GM21360 (cell line): ENCODE measurements around the gene HNRNPR.
A peak's percentile ranks its signal among the peaks of the same experiment; 100 is the strongest.
"Not testable (repeated sequence)": the region's sequence is repeated elsewhere in the genome, so short reads cannot be mapped to it uniquely, and the experiment has no call there.

Experiments
- ATAC-seq: cut with Tn5 transposase; IDR thresholded peaks from one replicate; pipeline ENCODE4 v1.9.1; 2021; ENCODE audit warnings: mild to moderate bottlenecking, moderate library complexity; ENCODE audit not compliant: unreplicated experiment

The HNRNPR gene

DNA sequence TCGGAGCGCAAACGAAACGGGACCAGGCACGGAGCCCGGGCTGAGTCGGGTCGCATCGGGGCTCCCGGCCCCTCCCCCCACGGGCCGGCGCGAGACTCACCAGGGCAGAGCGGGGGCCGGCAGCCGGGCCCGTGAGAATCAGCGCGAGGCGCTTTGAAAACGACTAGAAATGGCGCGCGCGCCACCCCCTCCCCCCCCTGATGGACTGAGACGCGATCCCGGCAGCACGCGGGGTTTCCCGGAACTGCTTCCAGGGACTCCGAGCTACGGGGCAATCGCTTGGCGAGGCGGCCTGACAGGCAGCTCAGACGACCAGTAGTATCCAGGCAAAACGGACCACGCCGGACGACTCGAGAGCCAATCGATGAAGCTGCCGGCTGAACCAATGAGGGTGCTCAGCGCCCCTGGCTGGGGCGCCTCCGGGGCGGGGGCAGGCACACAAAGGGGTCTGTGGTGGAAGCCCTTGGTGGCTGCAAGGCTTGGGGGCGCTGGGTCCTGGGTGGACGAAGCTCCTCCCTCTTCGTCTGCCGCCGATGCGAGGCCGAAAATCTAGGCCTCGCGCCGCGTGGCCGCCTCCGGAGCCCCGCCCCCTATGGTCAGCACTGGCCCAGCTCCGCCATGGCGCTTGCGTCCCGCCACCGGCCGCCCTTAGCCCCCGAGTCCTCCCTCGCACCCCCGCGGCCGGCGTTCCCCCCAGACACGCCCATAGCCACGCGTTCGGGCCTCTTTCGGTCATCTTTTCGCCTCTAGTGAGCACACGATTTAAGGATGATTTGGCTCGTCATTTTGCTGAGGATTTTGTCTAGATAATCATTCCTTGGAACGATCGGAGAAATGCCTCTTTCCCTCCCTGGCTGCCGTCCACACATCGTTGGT, at the start of gene HNRNPR:
TSS of gene HNRNPR (minus strand) at position 174 of the 876 bp plus-strand sequence. CDS start 3,276 bp downstream, outside the sequence.
- ATAC-seq: peak; percentile 91

DNA sequence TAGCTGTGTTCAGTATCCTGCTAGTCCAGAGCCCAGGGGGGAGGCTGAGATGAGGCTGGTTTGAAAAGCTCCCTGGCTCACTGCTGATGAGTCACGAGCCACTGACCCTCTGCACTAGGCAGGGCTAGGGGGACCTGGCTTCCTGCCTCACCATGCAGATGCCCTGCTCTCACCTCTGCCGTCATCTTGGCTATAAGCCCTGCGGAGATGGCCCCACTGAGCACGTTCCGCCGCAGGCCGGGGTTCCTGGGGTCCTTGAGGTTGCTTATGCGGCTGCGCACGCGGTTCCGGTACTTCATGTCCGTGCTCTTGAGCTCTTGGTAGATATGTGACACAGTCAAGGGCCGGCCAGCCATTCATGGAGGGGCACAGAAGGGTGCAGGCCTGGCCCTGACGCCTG, 49.6 kb upstream of the HNRNPR start:
- no peak for ATAC-seq

DNA sequence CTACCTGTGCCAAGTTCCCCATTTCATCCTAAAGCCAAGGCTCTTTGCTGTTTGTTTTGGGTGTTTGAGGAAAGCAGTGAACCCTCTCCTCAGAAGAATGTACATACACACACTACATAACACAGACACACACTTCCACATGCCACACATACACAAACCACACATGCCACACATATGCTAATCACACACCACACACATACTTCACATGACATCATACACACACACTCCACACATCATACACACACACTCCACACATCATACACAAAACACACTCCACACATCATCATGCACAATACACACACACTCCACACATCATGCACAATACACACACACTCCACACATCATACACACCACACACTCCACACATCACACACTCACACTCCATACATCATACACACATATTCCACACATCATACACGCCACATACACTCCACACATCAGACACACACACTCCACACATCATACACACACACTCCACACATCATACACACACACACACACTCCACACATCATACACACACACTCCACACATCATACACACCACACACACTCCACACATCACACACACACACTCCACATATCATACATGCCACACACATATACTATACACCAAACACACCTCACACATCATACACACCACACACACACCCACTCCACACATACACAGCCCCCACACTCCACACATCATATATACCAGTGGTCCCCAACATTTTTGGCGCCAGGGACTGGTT, 48.2 kb upstream of the HNRNPR start:
- no peak for ATAC-seq

DNA sequence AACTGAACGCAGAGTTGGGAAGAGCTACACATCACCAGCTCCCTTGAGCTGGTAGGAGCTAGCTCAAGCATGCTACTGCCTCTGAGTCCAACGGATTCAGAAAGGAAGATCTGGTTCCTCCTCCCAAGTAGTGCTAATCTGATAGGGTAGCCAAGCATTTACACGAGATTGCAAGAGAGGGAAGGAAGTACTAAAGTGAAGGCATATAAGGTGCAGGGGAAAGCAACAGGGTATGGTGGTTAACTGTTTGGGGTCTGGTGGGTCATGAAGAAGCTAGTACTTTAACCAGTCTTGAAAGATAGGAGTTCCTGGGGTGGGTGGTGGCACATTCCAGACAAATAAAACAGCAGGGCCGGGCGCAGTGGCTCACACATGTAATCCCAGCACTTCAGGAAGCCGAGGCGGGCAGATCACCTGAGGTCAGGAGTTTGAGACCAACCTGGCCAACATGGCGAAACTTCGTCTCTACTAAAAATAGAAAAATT, 45.8 kb upstream of the HNRNPR start:
- ATAC-seq: no peak

DNA sequence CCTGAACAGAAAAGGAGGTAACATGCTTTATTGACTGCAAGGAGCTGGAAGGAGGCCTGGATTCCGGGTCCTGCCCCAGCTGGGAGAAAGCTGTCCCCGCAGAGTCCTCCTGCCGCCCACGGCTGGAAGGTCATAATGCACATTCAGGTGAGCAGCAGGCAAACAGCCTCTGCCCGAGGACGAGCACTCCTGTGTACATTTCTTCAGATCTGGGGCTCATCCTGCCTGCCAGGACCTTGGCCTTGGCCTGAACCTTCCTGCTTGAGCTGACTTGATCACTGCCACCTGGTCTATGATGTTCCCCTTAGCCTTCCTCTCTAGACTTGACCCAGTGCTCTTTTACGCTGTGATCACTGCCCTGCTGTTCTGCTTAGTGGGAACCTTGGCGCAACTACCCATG, 43.4 kb upstream of the HNRNPR start:
- no peak for ATAC-seq

DNA sequence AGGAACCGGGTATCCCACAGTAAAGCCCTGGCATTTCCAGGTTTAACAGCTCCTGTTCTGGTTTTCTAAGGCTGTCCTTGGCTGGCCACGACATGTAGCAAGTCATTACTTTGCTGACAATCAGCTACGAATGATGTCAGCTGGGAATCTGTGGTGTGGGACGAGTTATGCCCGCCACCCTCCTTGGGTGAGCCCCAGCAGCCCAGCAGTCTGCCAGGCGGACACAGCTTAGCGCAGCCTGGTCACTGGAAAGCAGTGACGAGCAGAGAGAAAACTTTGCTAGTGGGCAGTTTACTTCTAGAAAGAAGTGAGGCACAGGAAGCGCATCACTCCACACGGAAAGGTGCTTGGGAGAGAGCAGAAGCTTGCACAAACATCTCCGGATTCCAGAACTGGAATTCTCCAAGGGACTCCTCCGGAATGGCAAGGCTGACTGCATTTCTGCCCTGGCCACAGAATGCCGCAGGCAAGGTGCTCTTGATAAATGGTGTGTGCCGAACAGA, 41.1 kb upstream of the HNRNPR start:
- no peak for ATAC-seq

DNA sequence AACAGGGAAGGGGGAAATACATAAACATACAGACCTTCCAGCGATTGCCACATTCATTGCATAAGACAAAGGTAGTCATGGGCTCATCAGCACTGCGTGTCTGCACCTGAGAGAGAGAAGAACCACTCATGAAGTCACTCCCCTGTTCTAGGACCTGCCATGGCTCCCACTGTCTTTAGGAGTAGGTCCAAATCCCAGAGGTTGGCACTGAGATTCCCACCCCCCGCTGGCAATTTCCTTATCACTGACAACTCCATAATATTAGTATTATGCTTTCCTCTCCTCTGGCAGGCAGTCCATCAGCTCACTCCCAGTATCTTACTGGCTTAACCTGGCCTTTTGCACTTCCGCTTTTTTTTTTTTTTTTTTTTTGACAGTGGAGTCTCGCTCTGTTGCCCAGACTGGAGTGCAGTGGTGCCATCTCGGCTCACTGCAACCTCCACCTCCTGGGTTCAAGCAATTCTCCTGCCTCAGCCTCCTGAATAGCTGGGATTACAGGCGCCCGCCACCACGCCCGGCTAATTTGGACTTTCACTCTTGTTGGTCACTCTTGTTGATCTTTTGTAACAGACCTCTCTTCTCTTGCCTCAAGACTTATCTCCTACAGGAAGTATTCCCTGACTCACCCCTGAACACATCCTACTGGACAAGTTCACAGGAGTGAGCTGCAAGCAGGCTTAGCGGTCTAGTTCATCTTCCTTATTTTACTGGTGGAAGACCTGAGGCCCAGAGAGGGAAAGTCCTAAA, 40.4 kb upstream of the HNRNPR start:
- no peak for ATAC-seq

DNA sequence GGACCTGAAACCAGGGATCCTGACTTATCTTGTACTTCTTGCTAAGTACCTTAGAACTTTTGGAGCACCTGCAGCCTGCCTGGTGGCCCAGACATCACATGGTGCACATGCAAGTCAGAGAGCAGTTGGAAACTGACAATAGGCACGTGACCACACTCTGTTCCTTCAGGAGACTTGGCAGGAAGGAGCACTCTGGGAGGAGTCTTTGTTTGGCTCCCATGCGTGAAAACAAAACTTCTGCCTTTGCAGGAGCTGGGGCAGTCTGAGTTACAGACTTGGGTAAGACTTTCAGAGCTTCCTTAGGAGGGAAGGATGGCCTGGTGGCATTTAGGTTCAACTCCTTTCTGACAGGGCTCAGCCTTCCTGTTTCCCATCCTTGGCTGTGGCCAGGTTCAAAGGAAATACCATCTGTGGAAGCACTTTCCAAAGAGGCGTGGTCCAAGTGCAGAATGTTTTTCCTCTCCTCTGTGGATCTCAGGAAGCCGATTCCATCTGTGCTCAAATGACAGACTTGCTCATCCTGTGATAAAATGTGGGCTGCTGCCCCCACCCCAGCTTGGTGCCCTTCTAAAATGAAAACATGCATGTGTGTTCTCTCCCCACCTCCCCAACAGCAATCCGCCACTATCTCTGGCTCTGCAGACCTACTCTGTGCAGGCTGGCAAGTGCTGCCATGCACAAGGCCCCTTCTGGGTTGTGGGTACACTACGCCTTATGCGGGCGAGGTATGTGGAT, 39.7 kb upstream of the HNRNPR start:
- no peak for ATAC-seq

DNA sequence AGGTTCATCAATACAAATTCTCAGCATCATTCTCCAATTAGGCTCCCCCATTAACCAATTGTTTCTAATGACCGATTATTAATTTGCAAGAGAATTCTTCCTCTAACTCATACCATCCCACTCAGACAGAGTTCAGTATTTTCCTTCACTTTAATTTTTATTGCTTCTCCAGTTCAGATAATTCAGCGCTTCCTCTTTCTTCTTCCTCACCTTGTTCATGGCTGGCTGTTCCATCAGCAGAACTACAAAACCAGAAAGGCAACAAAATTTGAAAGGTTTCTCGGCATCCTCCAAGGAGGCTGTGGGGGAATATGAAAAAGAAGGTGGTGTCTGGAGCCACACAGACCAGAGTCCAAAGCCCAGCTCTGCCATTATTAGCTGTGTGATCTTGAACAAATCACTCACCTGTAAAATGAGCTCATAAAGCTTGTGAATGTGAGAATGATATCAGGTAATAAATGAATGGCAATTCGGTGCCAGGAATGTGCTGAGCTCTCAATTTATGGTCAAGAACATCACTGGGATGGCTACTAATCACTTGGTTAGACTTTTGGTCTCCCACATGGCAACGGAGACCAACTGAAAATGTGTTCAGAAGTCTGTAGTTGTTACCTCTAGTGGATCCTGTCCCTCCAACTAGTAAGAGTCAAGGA, 37.3 kb upstream of the HNRNPR start:
- ATAC-seq: no peak

DNA sequence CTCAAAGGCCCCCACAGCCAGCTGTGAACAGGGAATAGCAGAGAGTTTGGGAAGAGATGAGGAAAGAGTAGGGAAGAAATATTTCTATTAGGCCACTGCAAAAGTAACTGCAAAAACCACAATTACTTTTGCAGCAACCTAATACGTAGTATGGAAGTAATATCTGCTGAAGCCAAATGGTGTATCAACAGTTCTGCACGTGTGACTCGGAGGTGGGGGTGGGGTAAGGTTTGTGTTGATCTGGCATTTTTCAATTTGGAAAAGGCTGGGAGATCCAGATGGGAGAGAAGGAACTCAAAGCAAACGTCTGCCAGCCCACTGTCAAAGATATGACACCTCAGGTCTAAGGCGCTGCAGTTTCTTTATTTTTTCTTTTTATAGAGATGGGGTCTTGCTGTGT, 36.6 kb upstream of the HNRNPR start:
- ATAC-seq: no peak

DNA sequence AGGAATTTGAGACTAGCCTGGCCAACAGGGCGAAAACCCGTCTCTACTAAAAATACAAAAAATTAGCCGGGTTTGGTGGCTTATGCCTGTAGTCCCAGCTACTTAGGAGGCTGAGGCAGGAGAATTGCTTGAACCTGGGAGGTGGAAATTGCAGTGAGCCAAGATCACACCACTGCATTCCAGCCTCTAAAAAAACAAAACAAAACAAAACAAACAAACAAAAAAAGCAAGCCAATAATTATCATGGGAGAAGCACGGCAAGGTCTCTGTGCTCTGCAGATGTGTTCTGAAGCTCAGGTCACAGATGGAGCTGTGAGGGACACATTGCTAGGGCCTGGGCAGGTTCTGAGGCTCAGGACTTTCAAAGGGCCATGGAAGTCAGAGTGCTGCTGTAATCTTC, 36.2 kb upstream of the HNRNPR start:
- not testable (repeated sequence) for ATAC-seq

DNA sequence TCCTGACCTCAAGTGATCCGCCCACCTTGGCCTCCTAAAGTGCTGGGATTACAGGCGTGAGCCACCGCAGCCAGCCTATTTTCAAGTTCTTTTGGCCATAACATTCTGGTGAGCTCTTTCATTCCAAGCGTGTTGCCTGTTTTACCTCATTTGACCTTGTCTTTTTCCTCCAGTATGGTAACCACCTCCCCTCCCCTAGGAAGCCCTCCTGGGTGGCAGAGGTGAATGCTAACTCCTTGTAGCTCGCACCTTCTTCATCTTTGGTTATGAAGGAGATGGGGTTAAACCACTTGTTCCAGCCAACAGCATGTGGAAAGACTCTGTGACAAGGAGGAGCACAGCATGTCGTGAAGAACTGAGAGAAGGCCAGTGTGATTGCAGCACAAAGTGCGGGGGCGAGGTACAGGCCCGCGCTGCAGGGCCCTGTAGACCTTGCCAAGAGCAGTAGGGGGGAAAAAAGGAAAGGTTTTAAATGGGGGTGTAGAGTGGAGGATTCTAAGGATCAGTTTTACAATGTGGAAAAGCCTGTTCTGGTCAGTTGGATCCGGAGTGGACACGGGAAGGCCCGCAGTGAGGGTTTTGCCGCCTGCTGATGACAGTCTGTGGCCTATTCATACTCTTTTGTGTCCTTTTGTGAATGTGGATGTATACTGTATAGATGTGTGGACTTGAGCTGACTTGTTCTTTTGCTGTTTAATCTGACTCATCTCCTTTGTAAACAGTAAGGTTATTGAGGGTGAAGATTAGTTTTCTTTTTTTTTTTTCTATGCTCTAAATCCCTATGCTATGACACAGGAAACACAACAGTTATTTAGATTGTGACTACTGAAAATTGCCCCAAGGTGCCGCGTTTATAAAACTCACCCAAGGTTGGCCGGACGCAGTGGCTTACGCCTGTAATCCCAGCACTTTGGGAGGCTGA, 33.1 kb upstream of the HNRNPR start:
- ATAC-seq: no peak

DNA sequence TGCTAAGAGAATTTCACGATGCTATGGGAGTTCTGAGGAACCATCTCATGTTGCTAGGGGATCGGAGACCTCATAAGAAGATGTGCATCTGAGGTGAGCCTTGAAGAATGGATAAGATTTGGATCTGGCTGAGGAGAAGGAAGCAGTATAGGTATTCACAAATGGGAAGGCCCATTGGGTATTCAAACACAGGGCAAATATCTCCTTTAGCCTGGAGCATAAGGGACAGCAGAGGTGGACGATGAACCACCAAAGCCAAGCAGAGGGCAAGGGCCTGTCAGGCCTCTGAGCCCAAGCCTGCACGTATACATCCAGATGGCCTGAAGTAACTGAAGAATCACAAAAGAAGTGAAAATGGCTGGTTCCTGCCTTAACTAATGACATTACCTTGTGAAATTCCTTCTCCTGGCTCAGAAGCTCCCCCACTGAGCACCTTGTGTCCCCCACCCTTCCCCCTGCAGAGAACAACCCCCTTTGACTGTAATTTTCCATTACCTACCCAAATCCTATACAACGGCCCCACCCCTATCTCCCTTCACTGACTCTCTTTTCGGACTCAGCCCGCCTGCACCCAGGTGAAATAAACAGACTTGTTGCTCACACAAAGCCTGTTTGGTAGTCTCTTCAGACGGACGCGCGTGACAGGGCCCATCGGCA, 30.1 kb upstream of the HNRNPR start:
- ATAC-seq: not testable (repeated sequence)

DNA sequence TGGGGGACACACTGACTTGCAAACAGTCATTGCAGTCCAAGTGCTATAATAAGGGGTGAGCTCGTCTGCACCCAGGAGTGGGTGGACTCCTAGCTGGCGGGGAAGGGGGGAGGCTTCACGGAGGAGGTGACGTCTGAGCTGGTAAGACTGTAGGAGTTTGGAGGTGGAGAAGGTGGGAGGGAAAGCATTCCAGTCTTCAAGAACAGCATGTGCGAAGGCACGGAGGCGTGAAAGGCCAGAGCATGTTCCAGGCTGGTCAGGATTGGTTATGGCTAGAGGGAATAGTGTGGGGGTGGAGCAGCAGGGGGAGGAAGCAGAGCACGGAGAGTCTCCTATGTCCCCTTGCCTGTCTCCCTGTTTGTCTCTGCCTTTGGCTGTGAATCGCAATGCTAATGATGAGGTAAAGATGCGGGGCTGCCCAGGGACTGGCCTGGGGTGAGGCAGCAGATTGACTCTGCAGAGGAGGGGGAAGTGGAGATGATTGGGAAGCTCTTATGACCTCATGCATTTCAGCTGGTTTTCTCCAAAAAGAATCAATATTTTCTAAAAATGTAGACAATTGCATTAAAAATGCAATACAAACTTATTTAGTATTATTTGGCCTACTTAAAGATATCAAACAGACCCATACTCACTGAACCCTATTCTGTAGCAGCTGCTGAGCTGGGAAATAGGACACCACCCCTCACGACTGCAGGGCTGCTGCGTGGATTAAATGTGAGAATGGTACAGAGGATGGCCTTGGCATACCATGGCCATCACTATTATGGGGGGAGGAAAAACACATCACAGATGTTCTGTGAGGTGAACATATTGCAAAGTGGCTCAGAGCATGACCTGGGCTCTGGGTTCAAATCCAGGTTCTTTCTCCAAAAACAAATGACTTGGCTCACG, 28.1 kb upstream of the HNRNPR start:
- ATAC-seq: no peak

DNA sequence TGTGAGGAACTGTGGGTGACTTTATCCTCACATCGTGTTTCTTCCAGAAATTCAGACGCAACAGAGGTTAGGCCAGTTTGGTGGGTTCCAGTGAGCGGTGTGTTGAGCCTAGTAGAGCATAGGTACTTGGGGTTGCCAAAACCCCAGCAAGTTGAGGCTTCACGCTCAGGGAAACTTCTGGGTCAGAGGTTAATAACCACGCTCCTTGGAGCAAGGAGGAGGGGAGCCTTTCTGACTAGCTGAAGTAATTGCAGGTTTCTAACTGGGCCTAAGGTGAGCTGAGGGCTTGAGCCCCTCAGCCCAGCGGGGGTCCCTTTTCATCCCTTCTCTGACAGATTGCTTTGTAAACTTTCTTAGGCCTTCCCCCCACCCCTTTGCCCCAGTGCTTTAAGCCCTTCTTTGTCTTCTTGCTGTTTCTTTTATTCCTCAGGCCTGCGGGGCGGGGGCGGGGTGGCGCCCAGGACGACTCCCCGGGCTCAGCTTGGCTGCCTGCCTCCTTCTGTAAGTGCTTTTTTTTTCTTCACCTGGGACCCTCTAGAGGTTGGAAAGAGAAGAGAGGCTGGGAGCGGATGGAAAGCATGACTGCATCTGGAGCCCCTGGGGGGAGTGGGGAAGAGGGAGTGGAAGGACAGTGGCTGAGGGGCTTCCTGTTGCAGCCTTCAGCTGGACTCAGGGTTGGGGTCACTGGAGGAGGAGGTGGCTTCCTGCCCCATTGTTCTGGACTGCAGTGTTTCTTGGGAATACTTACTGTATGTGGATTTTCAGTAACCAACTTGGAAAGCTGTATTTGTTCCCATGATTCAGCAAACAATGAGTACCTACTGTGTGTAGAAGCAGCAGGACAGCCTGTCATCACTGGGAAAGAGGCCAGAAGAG, 26.9 kb upstream of the HNRNPR start:
- ATAC-seq: no peak

DNA sequence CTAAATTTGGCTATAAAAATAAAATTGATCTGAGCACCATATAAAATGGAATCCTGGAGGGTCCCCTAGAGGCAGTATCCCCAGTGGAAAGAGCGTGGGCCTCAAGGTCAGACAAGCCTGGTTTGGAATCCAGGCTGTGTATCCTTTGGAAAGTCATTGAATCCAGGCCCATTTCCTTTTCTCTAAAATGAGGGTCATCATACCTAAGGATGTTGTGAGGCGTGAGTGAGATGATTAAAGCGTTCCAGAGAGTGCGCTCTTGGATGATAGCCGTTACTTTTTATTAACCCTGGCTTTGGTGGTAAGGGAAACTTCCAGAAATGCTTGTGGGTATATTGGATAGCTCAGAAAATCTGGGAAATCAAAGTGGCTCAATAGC, 26.2 kb upstream of the HNRNPR start:
- no peak for ATAC-seq
